HG02642 (cell line): ENCODE data around the gene ASB15.

ENCODE experiments used
- ATAC-seq: cut with Tn5 transposase; IDR thresholded peaks from one replicate; pipeline ENCODE4 v1.9.1; 2021; ENCODE audit warnings: mild to moderate bottlenecking; ENCODE audit not compliant: unreplicated experiment, poor library complexity

ASB15 gene

DNA sequence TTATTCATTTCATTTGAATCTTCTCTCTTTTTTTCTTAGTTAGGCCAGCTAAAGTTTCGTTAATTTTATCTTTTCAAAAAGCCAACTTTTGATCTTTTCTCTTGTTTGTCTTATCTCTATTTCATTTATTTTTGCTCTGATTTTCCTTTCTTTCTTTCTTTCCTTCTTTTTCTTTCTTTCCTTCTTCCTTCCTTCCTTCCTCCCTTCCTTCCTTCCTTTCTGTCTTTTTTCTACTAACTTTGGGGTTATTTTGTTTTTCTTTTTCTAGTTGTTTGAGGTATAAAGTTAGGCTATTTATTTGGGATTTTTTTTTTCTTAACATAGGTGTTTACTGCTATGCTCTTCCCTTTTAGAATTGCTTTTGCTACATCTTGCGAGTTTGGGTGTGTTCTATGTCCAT is 13.2 kb upstream of the ASB15 start:
- no peak for ATAC-seq

DNA sequence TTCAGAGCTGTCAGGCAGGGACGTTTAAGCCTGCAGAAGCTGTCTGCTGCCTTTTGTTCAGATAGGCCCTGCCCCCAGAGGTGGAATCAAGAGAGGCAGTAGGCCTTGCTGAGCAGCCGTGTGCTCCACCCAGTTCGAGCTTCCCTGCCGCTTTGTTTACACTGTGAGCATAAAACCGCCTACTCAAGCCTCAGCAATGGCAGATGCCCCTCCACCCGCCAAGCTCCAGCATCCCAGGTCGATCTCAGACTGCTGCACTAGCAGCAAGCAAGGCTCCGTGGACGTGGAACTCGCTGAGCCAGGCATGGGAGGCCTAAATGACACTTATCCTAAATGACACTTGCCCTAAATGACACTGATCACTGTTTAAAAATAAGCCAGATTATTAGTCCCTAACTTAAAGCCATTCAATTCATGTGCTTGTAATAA is 6.8 kb upstream of the ASB15 start:
- no peak for ATAC-seq

DNA sequence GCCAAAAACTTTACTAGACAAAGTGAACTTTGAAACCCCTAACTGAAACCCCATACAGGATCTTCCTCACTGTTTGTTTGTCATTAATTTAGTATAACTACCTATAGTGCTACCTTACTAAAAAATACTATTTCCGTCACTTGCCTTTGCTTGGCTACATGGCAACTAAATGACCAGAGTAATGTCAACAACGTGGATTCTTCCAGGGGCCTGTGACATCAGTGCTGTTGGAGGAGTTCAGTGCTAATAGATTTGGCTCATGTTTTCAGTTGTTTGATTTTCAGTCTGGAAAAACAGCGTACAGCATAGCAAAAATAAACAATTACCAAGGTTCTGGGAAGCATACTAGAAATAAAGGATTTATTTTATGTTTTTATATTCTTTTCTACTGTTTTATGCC is 3.0 kb upstream of the ASB15 start:
- no peak for ATAC-seq

DNA sequence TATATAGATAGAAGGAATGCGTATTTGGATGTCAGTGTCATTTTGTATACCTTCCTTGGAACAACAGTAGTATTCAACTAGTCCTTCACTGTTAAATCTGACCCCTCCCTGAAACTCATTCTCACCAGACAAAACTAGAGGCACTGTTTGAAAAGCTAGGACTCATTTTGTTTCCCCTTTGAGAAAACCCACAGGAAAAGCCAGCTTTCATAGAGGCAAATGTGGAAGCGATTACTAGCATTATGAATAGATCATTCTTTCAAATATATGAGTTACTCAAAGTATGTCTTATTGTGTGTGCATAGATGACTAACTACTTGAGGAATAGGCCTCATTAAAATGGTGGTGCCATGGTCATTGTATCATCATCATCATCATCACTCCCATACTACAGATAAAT is 1.9 kb upstream of the ASB15 start:
- ATAC-seq = no peak

DNA sequence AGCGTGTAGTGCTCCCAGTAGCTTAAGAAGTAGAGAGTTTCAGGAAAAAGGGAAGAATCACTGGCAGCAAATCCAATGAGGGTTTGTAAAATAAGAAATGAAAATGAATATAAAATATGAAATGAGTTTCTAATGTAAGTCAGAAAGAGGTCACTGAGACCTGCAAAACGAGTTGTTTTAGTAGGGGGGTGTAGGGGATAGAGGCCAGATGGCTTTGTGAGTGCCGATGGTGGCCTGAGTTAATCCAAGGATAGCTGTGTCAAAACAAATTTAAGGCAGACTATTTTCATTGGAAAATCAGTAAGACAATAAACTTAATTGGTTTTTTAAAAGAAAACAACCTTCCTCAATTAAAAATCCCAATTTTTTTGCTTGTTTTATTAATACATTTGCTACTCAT is 745 bp upstream of the ASB15 start:
- no peak for ATAC-seq

DNA sequence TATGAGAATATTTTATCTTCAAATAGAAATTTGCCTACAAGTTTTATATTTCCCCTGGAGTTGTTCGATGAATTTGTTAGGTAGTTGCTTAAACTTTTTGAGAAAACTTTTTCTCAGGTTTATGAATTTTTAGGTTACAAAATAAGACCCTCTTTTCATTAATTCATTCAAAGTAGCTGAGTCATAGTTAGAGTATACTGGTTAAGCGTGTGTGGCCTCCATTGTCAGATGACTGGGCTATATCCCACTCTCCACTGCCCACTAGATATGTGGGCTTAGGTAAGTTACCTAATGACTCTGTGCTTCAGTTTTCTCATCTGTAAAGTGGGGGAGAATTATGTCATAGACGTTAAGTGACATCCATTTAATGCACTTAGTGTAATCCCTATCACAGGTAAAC is 1.0 kb downstream of the ASB15 start:
- no peak for ATAC-seq

DNA sequence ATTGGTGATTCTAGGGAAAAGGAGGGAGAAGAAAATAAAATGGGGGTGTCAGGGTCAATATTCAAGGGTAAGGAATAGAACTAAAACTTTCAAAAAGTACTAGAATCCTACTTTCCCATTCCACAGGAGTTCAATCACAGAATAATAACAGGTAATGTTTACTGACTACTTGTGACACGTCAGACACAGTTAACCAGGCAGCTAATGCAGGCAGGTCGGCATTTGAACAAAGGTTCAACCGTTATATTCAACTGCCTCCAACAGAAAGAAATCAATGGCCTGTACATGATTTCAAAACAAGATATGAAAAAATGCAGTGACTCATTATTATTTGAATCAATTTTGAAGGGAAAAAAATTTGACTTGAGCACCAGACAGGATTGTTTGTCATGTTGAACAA is 3.1 kb downstream of the ASB15 start:
- no peak for ATAC-seq

DNA sequence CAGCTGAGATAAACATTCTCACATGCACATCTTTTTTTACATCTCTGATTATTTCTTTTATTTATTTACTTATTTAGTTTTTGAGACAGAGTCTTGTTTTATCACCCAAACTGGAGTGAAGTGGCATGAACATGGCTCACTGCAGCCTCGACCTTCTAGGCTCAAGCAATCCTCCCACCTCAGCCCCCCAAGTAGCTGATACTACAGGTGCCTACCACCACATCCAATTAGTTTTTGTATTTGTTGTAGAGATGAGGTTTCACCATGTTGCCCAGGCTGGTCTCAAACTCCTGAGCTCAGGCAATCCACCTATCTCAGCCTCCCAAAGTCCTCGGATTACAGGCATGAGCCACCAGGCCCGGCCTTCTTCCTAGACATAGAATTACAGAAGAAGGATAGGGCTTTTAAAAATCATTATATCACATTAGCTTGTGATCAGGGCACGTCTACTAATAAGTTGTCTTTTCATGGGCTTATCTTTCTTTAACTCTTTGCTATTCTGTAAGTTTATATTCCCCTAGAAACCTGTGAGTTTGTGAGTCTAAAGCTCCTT is 5.9 kb downstream of the ASB15 start:
- ATAC-seq = no peak

DNA sequence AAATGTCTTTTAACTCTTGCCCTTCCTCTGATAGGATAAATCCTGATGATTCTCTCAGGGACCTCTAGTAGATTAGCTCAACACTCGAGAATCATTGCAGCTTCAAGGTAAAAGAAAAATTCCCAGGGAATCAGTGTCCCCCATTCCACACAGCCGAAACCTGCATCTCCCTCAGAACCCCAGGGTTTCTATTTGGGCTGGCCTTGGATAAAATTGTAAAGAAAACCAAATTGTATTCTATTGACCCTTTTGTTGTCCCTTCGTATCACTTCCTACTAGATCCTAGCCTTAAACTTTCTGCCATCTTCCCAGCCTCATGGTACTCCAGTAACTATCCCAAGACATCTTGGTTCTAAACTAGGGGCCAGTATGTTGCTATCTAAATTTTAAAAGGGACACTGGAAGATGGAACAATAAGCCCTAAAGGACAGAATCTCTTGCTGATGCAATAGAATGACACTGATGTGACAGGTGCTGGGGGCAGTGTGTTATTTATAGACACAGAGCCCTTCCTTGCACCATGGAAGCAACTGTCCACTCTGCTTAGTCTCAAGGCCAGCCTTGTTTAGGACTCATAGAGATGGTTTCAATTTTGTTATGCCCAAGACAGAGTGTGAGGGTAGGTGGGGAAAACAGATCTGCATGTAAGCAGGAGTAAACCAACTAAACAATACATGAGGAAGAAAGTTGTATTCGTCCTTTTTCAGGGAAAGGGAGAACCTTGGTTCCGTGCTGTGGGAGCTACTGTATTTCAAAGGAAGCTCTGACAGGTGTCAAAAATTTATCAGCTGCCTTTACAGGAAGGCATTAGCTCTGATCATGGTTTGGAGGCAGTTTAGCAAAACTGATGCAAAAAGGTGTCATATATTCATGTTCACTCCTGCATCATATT is 7.6 kb downstream of the ASB15 start:
- ATAC-seq = no peak

DNA sequence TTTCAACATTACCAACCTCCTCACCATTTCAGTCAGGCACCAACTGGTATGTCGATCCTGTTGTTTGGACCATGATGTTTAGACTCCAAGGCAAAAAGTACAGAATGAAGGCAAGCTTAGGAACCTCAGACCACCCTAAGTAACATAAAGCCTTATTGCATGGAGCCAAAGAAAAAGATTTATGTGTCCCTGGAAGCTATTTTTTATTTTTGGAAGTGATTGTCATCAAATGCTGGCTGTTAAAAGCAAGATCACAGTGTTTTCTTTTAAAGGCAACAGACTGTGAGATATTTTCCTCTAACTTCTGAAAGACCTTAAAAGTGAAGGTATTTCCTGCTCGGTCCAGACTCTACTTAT is 8.2 kb downstream of the ASB15 start:
- ATAC-seq = no peak

DNA sequence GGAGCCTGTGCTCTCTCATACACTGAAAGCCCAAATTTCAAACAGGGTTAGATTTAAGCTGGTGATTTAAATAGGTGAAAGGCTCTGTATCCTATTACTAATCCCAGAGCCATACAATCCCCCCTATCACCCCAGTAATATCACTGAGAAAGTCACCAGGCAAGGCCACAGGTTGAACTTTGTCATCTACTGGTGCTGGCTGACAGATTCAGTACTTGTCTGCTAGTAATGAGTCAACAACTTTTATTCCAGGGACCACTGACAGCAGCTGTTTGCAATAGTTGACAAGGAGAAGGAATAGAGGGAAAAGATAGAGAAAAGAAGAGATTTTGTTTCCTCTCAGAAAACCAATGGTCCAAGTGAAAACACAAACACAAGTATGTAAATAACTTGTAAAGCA is 10.4 kb downstream of the ASB15 start:
- ATAC-seq = no peak

DNA sequence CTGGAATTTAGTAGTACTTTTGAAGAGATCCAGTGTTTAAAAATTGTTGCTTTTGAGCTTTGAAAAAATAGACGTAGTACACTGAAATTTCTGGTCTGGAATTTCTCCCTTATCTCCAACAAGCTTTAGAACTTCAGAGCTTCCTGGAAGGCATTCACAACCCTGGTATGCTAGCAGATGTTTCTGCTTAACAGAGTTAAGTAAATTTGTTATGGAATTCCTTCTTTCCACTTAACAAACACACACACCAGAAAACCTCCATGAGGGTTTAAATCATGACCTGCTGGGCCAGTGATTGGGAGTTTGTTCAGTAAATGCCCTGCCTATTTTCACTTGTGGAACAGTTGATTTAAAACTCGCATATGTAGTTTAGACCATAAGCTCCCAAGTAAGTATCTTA is 13.7 kb downstream of the ASB15 start:
- no peak for ATAC-seq

DNA sequence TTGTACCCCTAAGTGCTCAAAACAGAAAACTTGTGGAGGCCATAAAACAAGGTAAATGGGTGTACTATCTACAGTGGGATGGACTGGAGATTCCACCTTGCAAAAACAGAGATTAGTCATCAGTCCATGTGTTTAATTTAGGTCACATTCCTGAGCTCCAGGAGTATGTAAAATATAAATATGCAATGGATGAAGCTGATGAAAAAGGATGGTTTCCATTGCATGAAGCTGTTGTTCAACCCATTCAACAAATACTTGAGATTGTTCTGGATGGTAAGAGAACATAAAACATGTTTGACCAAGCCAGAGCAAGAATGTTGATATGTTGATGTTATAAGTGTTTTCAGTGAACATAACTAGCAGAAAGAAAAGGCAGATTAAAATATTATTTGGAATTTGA is 14.6 kb downstream of the ASB15 start:
- no peak for ATAC-seq

DNA sequence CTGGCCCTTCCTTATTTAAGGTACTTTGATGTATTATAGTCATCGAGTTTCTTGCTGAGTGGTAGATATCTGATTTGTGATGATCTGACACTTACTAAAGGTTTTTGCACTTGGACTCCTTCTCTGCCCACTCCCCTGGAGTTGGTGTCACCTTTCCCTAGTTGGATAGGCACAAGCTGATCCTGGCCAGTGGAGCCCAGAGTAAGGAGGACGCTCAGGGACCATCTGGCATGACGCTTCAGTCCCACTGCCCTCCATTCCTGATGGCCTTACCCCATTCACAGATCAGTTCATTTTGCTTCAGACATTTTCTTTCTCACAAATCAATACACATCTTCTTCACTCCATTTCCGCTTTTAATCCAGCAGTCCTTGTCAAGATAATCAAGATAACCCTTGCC is 20.1 kb downstream of the ASB15 start:
- no peak for ATAC-seq

DNA sequence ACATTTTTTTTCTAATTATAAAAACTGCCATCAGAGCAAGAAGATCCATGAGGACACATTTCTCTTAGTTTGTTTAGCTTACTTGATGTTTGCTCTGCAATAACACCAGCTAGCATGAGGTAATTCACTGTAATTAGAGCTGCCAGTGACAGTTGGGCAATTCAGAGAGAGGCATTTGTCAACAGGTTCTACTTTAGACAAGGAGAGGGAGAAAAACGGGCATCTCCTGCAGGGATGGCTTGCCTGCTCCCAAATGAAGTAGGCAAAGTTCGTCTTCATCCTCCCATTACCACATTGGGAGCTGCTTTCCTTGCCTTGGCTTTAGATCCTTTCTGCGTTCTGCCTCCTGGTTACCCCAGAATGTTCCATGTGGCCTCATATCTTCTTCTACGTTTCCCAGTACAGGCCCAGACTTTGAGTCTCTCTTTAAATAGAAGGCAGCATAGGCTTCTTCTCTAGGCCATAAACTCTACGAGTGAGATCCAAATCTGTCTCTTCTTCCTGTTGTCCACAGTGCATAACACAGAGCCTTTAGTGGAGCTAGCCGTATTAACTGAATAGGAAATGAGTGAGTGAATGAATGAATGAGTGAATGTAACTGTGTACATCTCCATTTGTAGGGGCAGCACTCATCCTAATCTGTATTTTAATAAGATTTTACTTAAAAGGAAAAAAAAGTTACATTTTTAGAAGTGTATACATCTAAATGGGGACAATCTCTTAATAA is 21.2 kb downstream of the ASB15 start:
- no peak for ATAC-seq

DNA sequence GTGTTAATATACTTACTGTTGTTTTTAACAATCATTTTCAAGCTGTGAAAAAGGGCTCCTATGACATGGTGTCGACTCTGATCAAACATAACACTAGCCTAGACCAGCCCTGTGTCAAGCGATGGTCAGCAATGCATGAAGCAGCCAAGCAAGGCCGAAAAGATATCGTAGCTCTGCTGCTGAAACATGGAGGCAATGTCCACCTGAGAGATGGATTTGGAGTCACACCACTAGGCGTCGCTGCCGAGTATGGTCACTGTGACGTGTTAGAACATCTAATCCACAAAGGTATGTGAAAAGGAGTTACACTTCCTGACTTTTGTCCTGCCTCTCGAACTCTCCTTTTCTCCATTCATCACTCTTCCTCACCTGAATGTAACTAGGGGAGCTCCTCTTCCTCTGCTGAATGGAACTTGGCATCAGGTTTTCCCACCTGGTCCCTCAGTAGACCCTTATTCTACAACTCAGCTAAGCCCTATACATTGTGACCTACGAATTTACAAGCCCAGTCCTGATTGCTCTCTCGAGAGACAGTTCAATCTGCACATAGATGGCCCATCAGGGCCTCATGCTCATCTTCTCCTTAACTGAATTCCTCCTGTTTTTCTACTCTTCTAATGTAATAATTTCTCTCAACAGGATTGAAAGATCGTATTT is 23.0 kb downstream of the ASB15 start:
- ATAC-seq = peak; percentile 96

DNA sequence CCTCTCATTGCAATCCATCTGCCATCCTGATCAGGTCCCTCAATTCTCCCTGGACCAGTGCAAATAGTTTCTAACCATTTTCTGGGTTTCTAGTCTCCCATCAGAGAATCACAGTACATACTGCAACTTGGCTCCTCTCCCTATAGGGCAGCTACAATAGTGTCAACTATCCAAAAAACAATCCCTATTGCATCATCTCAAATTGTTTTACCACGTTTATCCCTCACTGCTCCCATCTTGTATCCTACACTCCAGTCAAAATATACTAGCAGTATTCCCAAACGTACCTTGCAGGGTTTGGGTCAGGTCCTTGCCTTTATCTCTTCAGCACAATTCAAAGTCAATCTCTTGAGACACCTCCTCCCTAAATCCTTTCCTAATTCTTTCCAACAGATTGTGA is 23.6 kb downstream of the ASB15 start:
- no peak for ATAC-seq

DNA sequence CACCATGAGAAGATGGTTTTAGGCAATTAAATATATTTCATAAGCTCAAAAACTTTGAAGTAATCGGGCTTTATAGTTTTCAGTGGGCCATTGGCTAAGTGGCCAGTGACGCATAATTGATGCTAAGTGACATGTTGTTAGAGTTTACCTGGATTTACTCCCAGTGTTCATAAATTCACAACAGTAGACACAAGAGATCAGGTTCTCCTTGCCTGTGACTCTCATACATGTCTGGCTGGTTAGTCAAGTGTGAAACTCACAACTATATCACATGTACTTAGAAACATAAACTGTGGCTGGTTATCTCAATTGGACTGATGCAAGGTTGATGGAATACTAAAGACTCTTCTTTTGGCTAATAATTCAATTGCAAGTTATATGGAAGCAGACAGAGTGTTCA is 26.2 kb downstream of the ASB15 start:
- ATAC-seq = no peak

DNA sequence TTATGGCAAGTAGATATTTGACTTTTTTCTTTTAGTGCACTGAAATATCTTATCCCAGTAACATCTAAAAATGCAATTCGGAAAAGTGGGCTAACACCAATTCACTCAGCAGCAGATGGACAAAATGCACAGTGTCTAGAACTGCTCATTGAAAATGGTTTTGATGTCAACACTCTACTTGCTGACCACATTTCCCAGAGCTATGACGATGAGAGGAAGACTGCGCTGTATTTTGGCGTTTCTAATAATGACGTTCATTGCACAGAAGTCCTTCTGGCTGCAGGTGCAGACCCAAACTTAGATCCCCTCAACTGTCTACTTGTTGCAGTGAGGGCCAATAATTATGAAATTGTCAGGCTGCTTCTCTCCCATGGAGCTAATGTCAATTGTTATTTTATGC is 27.2 kb downstream of the ASB15 start:
- no peak for ATAC-seq

DNA sequence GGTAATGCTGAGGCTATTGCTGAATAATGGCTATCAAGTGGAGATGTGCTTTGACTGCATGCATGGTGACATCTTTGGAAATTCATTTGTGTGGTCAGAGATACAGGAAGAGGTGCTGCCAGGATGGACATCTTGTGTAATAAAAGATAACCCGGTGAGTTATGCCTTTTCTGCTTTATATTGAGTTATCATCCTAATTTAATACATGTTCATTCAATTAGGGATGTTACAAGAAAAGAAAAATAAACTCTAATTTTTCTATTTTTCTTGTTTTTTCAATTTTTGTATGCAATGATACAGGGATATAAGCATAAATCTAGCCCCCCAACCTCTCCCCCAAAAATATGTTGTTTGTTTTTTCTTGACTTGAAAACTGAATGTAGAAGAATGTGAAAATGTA is 27.7 kb downstream of the ASB15 start:
- no peak for ATAC-seq

DNA sequence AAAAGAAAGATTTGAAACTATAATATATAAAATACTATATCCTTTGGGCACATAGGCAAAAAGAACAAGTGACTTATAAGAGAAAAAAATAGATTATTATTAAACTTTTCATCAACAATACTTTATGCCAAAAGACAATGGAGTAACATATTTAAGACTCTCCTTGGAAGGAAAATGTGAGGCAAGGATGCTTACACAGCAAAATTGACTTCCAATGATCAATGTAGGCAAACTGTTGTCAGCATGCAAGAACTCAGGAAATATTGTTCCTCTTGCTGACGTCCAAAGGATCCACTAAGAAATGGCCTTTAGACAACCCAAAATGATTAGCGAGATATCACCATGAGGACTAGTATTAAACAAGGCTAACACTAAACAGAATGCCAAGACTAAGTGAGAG is 31.2 kb downstream of the ASB15 start:
- ATAC-seq = no peak
